ENCODE measurements around the gene MLF2. TPM values are rescaled to one million over a fixed set of nuclear protein-coding genes. Genes with fewer than 3 reads are reported as not detected.

The MLF2 gene
- total and polyA plus RNA-seq, 10 of the 15 experiments (the other 5 are each of a cell fraction or from before 2014, with no cell fraction given), result 13.5 to 222 (median 130) TPM

DNA sequence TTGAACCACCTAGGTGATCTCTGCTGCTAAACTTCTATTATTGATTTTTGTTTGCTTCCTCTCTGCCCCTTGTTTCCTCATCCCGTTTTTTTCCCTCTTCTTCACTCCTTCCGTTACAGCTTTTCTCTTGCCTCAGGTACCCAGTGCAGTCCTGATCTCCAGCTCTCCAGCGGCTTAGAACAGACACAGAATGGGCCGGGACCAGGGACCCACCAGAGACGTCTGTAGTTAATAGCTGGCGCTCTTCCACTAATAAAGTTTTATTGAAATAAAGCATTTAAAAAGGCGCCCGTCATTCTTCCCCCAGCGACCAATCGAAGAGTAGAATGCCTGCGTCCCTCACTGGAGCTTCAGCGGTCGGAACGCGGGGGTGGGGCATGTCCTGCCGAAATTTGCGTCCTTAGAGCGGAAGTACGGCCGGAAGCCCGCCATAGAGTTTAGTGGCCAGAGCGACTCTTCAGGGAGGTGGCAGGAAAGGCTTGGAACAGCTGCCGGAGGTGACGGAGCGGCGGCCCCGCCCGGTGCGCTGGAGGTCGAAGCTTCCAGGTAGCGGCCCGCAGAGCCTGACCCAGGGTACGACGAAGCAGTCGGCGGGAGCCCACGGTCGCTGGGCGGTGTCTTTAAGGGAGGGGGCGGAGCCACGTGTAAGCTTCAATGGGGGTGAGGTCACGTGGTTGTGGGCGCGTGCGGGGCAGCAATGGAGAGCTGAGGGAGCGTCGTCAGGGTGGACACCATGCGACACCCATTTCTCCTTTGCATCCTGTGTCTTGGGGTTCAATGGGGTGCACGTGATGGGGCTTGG is 29.1 kb downstream of the MLF2 start, which contains the start of gene COPS7A (continued):
- TF ChIP-seq, protein P1, sequence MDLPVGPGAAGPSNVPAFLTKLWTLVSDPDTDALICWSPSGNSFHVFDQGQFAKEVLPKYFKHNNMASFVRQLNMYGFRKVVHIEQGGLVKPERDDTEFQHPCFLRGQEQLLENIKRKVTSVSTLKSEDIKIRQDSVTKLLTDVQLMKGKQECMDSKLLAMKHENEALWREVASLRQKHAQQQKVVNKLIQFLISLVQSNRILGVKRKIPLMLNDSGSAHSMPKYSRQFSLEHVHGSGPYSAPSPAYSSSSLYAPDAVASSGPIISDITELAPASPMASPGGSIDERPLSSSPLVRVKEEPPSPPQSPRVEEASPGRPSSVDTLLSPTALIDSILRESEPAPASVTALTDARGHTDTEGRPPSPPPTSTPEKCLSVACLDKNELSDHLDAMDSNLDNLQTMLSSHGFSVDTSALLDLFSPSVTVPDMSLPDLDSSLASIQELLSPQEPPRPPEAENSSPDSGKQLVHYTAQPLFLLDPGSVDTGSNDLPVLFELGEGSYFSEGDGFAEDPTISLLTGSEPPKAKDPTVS (IDR thresholded peaks at IDR 0.05; ENCODE audit: low read depth, low read length), result peak; percentile 42; the same call in 1 of the 2 replicates
- TF ChIP-seq ATF2 (IDR thresholded peaks at IDR 0.05; ENCODE audit: low read length) (no peak), BCL11A (IDR thresholded peaks at IDR 0.05; ENCODE audit: low read depth, low read length) (no peak), TCF7 (IDR thresholded peaks at IDR 0.05; ENCODE audit: borderline replicate concordance) (no peak), POLR2AphosphoS5 (IDR thresholded peaks at IDR 0.05; ENCODE audit: low read length) (peak; percentile 94), PML (IDR thresholded peaks at IDR 0.05; ENCODE audit: low read length) (peak; percentile 78; the same call in 1 of the 2 replicates), HCFC1 (IDR thresholded peaks at IDR 0.05; ENCODE audit: low read length) (peak; percentile 80), STAT3 (IDR thresholded peaks at IDR 0.05; ENCODE audit: low read depth, low read length) (no peak), MEF2B (IDR thresholded peaks at IDR 0.05; ENCODE audit: partially characterized antibody, poor library complexity, severe bottlenecking) (peak; percentile 44), SMAD1 (IDR thresholded peaks at IDR 0.05; ENCODE audit: low read depth, partially characterized antibody) (peak; percentile 67), ZNF207 (IDR thresholded peaks at IDR 0.05; ENCODE audit: borderline replicate concordance) (peak; percentile 83; the same call in 1 of the 2 replicates), BHLHE40 (IDR thresholded peaks at IDR 0.05; ENCODE audit: borderline replicate concordance in 1 of 2, low read depth in 2 of 2, low read length in 1 of 2) (peak; percentile 91 to 95), ESRRA (IDR thresholded peaks at IDR 0.05; ENCODE audit: low read length) (peak; percentile 46; the same call in 1 of the 2 replicates)
- TF ChIP-seq, protein P2, sequence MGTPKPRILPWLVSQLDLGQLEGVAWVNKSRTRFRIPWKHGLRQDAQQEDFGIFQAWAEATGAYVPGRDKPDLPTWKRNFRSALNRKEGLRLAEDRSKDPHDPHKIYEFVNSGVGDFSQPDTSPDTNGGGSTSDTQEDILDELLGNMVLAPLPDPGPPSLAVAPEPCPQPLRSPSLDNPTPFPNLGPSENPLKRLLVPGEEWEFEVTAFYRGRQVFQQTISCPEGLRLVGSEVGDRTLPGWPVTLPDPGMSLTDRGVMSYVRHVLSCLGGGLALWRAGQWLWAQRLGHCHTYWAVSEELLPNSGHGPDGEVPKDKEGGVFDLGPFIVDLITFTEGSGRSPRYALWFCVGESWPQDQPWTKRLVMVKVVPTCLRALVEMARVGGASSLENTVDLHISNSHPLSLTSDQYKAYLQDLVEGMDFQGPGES (IDR thresholded peaks at IDR 0.05), result 0 out of 2 replicates have a peak, but pooled peaks have one; percentile 34
- TF ChIP-seq, protein P3, sequence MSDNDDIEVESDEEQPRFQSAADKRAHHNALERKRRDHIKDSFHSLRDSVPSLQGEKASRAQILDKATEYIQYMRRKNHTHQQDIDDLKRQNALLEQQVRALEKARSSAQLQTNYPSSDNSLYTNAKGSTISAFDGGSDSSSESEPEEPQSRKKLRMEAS (IDR thresholded peaks at IDR 0.05; ENCODE audit: low read depth, low read length), result peak; percentile 99
- TF ChIP-seq, protein P4, sequence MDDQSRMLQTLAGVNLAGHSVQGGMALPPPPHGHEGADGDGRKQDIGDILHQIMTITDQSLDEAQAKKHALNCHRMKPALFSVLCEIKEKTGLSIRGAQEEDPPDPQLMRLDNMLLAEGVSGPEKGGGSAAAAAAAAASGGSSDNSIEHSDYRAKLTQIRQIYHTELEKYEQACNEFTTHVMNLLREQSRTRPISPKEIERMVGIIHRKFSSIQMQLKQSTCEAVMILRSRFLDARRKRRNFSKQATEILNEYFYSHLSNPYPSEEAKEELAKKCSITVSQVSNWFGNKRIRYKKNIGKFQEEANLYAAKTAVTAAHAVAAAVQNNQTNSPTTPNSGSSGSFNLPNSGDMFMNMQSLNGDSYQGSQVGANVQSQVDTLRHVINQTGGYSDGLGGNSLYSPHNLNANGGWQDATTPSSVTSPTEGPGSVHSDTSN (IDR thresholded peaks at IDR 0.05; ENCODE audit: insufficient replicate concordance, low read depth, low read length), result peak; percentile 81
- TF ChIP-seq, protein P5, sequence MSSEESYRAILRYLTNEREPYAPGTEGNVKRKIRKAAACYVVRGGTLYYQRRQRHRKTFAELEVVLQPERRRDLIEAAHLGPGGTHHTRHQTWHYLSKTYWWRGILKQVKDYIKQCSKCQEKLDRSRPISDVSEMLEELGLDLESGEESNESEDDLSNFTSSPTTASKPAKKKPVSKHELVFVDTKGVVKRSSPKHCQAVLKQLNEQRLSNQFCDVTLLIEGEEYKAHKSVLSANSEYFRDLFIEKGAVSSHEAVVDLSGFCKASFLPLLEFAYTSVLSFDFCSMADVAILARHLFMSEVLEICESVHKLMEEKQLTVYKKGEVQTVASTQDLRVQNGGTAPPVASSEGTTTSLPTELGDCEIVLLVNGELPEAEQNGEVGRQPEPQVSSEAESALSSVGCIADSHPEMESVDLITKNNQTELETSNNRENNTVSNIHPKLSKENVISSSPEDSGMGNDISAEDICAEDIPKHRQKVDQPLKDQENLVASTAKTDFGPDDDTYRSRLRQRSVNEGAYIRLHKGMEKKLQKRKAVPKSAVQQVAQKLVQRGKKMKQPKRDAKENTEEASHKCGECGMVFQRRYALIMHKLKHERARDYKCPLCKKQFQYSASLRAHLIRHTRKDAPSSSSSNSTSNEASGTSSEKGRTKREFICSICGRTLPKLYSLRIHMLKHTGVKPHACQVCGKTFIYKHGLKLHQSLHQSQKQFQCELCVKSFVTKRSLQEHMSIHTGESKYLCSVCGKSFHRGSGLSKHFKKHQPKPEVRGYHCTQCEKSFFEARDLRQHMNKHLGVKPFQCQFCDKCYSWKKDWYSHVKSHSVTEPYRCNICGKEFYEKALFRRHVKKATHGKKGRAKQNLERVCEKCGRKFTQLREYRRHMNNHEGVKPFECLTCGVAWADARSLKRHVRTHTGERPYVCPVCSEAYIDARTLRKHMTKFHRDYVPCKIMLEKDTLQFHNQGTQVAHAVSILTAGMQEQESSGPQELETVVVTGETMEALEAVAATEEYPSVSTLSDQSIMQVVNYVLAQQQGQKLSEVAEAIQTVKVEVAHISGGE (CRISPR knock-in tag; IDR thresholded peaks at IDR 0.05), result 0 out of 2 replicates have a peak, but pooled peaks have one; percentile 28
- TF ChIP-seq, protein P6, sequence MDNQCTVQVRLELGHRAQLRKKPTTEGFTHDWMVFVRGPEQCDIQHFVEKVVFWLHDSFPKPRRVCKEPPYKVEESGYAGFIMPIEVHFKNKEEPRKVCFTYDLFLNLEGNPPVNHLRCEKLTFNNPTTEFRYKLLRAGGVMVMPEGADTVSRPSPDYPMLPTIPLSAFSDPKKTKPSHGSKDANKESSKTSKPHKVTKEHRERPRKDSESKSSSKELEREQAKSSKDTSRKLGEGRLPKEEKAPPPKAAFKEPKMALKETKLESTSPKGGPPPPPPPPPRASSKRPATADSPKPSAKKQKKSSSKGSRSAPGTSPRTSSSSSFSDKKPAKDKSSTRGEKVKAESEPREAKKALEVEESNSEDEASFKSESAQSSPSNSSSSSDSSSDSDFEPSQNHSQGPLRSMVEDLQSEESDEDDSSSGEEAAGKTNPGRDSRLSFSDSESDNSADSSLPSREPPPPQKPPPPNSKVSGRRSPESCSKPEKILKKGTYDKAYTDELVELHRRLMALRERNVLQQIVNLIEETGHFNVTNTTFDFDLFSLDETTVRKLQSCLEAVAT (IDR thresholded peaks at IDR 0.05), result peak; percentile 70; the same call in 1 of the 2 replicates

Measured in GM12878 (cell line).